DOHH2 (cell line): ENCODE measurements around the gene MST1R.

ENCODE experiments used
- EZH2phosphoT487 ChIP-seq: fragments of 200-600 bp; sonication (generic); IDR thresholded peaks from 2 replicates; pipeline ENCODE4 v1.6.1; 2017; ENCODE audit warnings: borderline replicate concordance, mild to moderate bottlenecking, antibody characterized with exemption, low read length, moderate library complexity, mixed read lengths
- TF ChIP-seq, protein P1 (sequence below): fragments of 200-600 bp; sonication (generic); IDR thresholded peaks from one replicate; pipeline ENCODE4 v1.5.1; 2014; ENCODE audit warnings: antibody characterized with exemption, mild to moderate bottlenecking, low read depth, low read length; ENCODE audit not compliant: poor library complexity, severe bottlenecking

DNA sequence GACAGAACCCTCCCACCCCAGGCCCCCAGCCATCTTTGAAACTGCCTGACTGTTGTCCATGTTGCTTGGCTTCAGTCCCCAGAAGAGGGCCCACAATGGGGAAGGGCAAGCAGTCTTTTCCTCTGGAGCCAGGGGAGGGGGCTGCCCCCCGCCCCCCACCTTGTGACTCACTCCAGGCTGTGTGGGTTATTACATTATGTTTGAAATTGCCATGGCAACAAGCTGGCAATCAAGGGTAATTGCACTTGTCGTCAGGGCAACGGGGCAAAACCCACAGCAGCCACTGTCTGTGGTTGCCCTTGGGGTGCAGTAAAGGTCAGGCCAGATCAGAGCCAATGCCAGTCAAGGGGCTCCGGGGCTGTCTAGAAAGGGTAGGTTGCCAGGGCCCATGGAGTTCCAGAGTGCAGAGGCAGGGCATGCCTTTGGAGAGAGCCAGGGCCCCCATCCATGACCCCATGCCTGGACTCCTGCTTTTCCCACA lies 30.8 kb downstream of the MST1R start:
- TF ChIP-seq, protein P1, sequence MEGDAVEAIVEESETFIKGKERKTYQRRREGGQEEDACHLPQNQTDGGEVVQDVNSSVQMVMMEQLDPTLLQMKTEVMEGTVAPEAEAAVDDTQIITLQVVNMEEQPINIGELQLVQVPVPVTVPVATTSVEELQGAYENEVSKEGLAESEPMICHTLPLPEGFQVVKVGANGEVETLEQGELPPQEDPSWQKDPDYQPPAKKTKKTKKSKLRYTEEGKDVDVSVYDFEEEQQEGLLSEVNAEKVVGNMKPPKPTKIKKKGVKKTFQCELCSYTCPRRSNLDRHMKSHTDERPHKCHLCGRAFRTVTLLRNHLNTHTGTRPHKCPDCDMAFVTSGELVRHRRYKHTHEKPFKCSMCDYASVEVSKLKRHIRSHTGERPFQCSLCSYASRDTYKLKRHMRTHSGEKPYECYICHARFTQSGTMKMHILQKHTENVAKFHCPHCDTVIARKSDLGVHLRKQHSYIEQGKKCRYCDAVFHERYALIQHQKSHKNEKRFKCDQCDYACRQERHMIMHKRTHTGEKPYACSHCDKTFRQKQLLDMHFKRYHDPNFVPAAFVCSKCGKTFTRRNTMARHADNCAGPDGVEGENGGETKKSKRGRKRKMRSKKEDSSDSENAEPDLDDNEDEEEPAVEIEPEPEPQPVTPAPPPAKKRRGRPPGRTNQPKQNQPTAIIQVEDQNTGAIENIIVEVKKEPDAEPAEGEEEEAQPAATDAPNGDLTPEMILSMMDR, result no peak
- no peak for TF ChIP-seq EZH2phosphoT487
